SU-DHL-6 (cell line): ENCODE results near the gene MMP15.

Experiments used
- EZH2phosphoT487 ChIP-seq: fragments of 200-600 bp; sonication (generic), shearing (Covaris generic); conservative IDR thresholded peaks from 2 replicates; pipeline ENCODE4 v1.6.1; 2018; ENCODE audit warnings: mild to moderate bottlenecking, antibody characterized with exemption, low read length, moderate library complexity, mixed read lengths
- TF ChIP-seq, protein P1 (sequence below): fragments of 200-600 bp; sonication (generic); IDR thresholded peaks from one replicate; pipeline ENCODE4 v1.5.1; 2017; ENCODE audit warnings: antibody characterized with exemption, mild to moderate bottlenecking, low read length, moderate library complexity; ENCODE audit not compliant: insufficient read depth, poor library complexity, severe bottlenecking

DNA sequence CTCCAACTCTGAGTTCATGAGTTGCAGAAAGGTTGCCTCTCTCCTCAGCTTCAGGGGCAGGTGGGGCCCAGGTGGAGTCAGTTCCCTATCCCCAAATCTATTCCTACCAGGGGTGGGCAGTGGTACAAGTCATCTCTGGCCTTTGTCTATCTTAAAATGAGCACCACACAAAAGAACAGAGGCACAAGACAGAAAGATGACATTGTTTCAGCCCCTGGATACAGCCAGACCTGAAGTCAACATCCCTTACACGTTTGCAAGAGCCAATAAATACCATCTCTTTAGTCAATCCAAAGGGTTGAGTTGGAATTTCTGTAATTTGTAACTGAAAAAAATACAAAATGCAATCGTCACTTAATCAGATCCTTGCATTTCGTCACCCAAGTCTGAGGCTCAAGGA is 32.2 kb downstream of the MMP15 start:
- TF ChIP-seq, protein P1, sequence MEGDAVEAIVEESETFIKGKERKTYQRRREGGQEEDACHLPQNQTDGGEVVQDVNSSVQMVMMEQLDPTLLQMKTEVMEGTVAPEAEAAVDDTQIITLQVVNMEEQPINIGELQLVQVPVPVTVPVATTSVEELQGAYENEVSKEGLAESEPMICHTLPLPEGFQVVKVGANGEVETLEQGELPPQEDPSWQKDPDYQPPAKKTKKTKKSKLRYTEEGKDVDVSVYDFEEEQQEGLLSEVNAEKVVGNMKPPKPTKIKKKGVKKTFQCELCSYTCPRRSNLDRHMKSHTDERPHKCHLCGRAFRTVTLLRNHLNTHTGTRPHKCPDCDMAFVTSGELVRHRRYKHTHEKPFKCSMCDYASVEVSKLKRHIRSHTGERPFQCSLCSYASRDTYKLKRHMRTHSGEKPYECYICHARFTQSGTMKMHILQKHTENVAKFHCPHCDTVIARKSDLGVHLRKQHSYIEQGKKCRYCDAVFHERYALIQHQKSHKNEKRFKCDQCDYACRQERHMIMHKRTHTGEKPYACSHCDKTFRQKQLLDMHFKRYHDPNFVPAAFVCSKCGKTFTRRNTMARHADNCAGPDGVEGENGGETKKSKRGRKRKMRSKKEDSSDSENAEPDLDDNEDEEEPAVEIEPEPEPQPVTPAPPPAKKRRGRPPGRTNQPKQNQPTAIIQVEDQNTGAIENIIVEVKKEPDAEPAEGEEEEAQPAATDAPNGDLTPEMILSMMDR, result no peak
- TF ChIP-seq EZH2phosphoT487, result no peak
